KMS-11 (cell line): Measurements from ENCODE around the gene DHX16.
A peak's percentile ranks its signal among the peaks of the same experiment; 100 is the strongest.

ENCODE experiments used
- H2AFZ ChIP-seq: fragments of 200-600 bp; sonication (generic); 2 replicates; pipeline ENCODE4 v1.6.1; 2016; ENCODE audit warnings: antibody characterized with exemption, mixed run types, low read depth
- H3K27ac ChIP-seq: fragments of 200-600 bp; sonication (generic); 2 replicates; pipeline ENCODE4 v1.6.1; 2016; ENCODE audit warnings: mild to moderate bottlenecking, mixed run types
- H3K27me3 ChIP-seq: fragments of 200-600 bp; sonication (generic); 2 replicates; pipeline ENCODE4 v1.6.1; 2017; ENCODE audit warnings: mild to moderate bottlenecking, low read depth, mixed run types, moderate library complexity; ENCODE audit not compliant: insufficient read depth
- H3K36me3 ChIP-seq: fragments of 200-600 bp; sonication (generic); 2 replicates; pipeline ENCODE4 v1.6.1; 2017; ENCODE audit warnings: mild to moderate bottlenecking, mixed run types; ENCODE audit not compliant: insufficient read depth
- H3K4me1 ChIP-seq: fragments of 200-600 bp; sonication (generic); 2 replicates; pipeline ENCODE4 v1.6.1; 2016; ENCODE audit warnings: mild to moderate bottlenecking, low read depth, mixed run types; ENCODE audit not compliant: poor library complexity, severe bottlenecking
- H3K4me2 ChIP-seq: fragments of 200-600 bp; sonication (generic); 2 replicates; pipeline ENCODE4 v1.7.0; 2016; ENCODE audit warnings: mild to moderate bottlenecking, mixed run types
- H3K4me3 ChIP-seq: fragments of 200-600 bp; sonication (generic); IDR thresholded peaks from 2 replicates; pipeline ENCODE4 v1.6.1; 2017; ENCODE audit warnings: low read depth, low read length, mixed read lengths; ENCODE audit not compliant: insufficient read depth
- H3K79me2 ChIP-seq: fragments of 200-600 bp; sonication (generic); 2 replicates; pipeline ENCODE4 v1.6.1; 2016; ENCODE audit warnings: low read depth, mixed run types; ENCODE audit not compliant: insufficient read depth
- H3K9ac ChIP-seq: fragments of 200-600 bp; sonication (generic); 2 replicates; pipeline ENCODE4 v1.6.1; 2016; ENCODE audit warnings: mild to moderate bottlenecking, mixed run types
- H4K20me1 ChIP-seq: fragments of 200-600 bp; sonication (generic); 2 replicates; pipeline ENCODE4 v1.6.1; 2016; ENCODE audit warnings: mild to moderate bottlenecking, mixed run types; ENCODE audit not compliant: insufficient read depth
- TF ChIP-seq, protein P1 (sequence below): fragments of 200-600 bp; sonication (generic); conservative IDR thresholded peaks from 2 replicates; pipeline ENCODE4 v1.6.1; 2017; ENCODE audit warnings: low read depth, mild to moderate bottlenecking, antibody characterized with exemption, low read length, moderate library complexity, mixed read lengths

The DHX16 gene

DNA sequence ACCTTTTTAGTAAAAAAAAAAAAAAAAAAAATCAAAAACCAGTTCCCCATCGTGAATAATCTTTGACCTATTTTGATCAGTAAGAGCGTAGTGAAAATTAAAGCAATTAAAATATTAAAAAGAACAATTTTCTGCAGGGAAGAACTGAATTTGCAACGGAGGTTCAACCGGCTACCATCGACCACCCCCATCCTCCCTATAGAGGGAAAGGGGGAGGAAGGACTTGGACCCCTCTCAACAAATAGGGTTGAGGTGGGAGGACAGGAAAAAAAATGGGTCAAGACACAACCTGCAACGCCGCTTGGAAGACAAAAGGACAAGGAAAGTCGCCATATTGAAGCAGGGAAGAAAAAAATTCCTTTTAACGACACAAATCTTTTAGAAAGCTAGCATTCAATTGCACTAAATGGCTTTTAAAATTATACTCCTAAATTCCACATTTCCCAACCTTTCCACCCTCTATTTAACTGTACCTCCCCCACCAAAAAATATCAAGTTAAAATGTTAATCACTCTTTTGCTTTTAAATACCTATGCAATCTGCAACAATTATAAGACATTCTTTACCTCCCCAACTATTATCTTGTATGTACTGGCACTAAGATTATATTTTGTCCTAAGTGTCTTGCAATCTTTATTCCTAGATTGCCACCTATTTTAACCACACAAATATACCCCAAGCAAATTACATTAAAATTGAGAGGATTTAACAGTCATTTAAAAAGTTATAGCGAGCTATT is 57.4 kb downstream of the DHX16 start:
- TF ChIP-seq, protein P1, sequence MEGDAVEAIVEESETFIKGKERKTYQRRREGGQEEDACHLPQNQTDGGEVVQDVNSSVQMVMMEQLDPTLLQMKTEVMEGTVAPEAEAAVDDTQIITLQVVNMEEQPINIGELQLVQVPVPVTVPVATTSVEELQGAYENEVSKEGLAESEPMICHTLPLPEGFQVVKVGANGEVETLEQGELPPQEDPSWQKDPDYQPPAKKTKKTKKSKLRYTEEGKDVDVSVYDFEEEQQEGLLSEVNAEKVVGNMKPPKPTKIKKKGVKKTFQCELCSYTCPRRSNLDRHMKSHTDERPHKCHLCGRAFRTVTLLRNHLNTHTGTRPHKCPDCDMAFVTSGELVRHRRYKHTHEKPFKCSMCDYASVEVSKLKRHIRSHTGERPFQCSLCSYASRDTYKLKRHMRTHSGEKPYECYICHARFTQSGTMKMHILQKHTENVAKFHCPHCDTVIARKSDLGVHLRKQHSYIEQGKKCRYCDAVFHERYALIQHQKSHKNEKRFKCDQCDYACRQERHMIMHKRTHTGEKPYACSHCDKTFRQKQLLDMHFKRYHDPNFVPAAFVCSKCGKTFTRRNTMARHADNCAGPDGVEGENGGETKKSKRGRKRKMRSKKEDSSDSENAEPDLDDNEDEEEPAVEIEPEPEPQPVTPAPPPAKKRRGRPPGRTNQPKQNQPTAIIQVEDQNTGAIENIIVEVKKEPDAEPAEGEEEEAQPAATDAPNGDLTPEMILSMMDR: no peak
- H3K4me1 ChIP-seq: peaks cover 28% of the 10 kb centered on the region
- peaks cover 10% of the 10 kb centered on the region; the same call in 1 of the 2 replicates for H3K36me3 ChIP-seq
- peaks cover 62% of the 10 kb centered on the region for H3K79me2 ChIP-seq
- peak overlapping the region; percentile 87 for H3K4me2 ChIP-seq
- H3K27me3 ChIP-seq: no peaks in the 10 kb centered on the region
- no peak overlapping the region for H2AFZ ChIP-seq
- H3K9ac ChIP-seq: peak overlapping the region; percentile 98
- peak overlapping the region; percentile 95 for H3K27ac ChIP-seq
- no peaks in the 10 kb centered on the region for H4K20me1 ChIP-seq
- H3K4me3 ChIP-seq: no peak overlapping the region

DNA sequence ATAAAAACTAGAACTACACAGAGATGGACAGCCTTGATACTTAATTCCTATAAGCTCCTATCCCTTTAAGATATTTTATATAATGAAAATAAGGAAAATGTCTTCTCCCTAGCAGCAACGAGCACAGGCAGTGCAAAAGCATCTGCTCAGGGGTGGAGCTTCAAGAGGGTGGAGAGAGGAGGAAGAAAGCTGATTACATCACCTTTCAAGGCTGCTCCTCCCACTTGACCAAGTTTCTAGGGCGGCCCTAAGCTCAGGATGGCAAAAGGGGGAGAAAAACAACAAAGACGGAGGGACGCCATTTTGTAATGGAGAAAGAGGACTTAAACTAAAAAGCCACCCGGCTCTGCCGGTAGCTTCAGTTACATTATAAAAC is 58.0 kb downstream of the DHX16 start:
- Histone ChIP-seq H3K27ac (peak overlapping the region; percentile 95), H3K4me1 (peaks cover 28% of the 10 kb centered on the region), H2AFZ (no peak overlapping the region), H4K20me1 (no peaks in the 10 kb centered on the region), H3K27me3 (no peaks in the 10 kb centered on the region), H3K4me2 (peak overlapping the region; percentile 87), H3K9ac (peak overlapping the region; percentile 98), H3K36me3 (peaks cover 10% of the 10 kb centered on the region; the same call in 1 of the 2 replicates), H3K4me3 (no peak overlapping the region), H3K79me2 (peaks cover 66% of the 10 kb centered on the region)
- TF ChIP-seq, protein P1: no peak

DNA sequence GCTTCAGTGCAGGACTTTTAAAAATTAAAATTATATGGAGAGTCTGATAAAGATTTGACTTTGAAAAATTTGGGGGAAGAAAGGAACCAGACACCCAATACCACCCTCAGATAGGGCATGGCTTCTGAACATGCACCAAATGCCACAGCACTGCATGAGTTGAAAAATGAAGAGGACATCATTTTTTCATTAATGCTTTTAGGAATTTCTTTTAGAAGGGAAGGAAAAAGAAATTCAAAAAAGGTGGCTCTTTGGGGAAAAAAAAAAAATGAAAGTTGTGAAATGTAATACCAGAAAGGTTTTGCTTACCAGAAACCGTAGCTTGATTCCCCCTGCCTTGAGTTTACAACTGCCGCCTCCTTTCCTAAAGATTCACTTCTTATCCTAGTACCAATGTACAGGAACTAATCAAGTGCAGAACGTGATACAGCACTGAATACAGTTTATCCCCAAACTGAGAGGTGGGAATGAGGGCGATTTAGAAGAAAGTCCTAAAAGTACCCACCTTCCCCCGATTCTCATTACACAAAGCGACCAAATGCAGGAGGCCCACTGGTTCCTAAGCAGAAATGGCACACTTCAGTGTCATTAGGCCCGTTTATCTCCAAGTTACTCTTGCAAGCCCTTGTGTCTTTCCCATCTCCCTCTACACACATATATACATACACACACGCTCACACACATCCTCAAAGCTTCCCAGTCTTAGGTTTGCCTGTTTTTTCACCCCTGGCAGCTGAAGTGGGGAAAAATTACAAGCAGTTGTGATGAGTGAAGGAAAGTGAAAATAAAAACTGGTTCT is 58.6 kb downstream of the DHX16 start:
- Histone ChIP-seq H3K4me2 (peak overlapping the region; percentile 87), H3K9ac (peak overlapping the region; percentile 98; the same call in 1 of the 2 replicates), H2AFZ (no peak overlapping the region), H4K20me1 (no peaks in the 10 kb centered on the region), H3K27ac (peak overlapping the region; percentile 95), H3K4me1 (peaks cover 27% of the 10 kb centered on the region), H3K36me3 (peaks cover 10% of the 10 kb centered on the region; the same call in 1 of the 2 replicates), H3K4me3 (no peak overlapping the region), H3K27me3 (no peaks in the 10 kb centered on the region), H3K79me2 (peaks cover 60% of the 10 kb centered on the region)
- TF ChIP-seq, protein P1: no peak

DNA sequence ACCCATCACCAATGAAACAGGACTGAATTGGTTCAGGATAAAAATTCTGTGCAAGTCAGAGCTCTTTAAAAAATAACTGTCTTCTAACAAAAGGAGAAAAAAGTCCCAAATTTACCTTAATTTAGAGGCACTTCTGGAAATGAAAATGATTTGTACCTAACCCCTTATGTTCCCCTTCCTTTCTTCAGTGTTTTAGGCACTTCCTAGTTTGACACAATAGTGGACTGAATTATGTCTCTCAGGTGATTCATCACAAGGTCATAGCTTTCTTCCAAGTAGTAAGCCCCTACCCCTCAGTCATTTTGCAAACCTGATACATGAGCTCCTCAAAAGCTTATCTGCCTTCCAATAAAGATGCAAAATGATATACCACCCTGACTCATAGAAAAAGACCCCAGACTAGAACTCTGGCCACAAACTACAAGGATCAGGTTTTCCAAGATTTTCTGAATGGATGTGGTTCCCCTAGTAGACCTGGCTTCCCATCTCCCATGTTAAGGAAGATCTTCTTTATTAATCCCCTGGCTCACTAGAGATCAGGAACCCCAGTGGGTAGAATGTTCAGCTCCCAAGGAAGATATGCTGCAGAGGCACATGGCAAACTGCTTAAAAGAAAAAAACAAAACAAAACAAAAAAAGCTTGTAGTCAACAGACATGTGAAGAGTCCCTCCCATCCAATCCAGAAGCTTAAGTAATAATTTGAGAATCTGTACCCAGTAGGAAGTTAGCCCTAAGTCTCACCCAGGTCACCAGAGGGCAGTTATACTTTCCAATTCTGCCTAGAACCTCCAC is 59.4 kb downstream of the DHX16 start:
- H3K4me2 ChIP-seq: no peak overlapping the region
- H3K4me1 ChIP-seq: peaks cover 20% of the 10 kb centered on the region
- no peak overlapping the region for H2AFZ ChIP-seq
- no peak overlapping the region for H3K4me3 ChIP-seq
- H3K27me3 ChIP-seq: no peaks in the 10 kb centered on the region
- TF ChIP-seq, protein P1: no peak
- no peaks in the 10 kb centered on the region for H4K20me1 ChIP-seq
- H3K9ac ChIP-seq: no peak overlapping the region; the same call in 1 of the 2 replicates
- peaks cover 10% of the 10 kb centered on the region; the same call in 1 of the 2 replicates for H3K36me3 ChIP-seq
- H3K79me2 ChIP-seq: peaks cover 52% of the 10 kb centered on the region
- peak overlapping the region; percentile 95; the same call in 1 of the 2 replicates for H3K27ac ChIP-seq
